GM19043 (cell line): ENCODE measurements around the gene PAX9.

Experiments used
- ATAC-seq: cut with Tn5 transposase; IDR thresholded peaks from one replicate; pipeline ENCODE4 v1.9.1; 2021; ENCODE audit warnings: low read depth; ENCODE audit not compliant: unreplicated experiment

PAX9 gene

GRCh38 chr14:36655963-36656686 lies 5.5 kb upstream of the PAX9 start:
- ATAC-seq: no peak

GRCh38 chr14:36656687-36657398 lies 4.8 kb upstream of the PAX9 start:
- ATAC-seq: no peak

DNA sequence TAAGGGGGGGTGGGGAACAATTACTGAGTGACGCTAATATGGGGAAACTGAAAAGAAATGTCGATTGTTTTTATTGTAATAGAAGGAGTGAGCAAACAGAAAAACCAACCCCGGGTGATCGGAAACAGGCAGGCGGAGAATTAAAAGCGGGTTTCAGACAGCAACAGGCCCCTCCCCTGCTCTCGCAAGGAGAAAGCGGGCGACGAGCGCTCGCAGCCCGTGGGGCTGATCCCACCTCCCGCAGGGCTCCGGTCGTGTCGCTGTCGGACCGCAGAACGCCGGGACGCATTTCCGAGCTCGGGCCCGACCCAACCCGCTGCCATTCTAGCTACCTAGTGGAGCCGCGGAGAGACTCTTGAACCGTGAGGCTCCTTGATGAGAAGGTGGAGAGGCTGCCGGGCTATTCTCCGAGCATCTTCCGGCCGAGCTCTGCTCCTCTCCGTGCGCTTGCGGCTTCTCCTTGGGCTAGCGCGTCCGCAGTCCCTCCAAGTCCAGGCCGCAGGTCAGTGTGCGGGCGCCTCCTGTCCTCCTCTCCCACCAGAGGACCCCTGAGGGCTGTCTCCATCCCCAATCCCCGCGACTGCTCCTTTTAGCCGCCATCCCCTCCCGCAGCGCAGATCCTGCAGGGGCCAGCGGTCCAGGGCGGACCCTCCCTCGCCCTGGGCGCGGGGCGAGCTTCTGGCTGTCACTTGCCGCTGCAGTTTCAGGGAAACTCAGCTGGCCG lies 4.1 kb upstream of the PAX9 start:
- no peak for ATAC-seq

DNA sequence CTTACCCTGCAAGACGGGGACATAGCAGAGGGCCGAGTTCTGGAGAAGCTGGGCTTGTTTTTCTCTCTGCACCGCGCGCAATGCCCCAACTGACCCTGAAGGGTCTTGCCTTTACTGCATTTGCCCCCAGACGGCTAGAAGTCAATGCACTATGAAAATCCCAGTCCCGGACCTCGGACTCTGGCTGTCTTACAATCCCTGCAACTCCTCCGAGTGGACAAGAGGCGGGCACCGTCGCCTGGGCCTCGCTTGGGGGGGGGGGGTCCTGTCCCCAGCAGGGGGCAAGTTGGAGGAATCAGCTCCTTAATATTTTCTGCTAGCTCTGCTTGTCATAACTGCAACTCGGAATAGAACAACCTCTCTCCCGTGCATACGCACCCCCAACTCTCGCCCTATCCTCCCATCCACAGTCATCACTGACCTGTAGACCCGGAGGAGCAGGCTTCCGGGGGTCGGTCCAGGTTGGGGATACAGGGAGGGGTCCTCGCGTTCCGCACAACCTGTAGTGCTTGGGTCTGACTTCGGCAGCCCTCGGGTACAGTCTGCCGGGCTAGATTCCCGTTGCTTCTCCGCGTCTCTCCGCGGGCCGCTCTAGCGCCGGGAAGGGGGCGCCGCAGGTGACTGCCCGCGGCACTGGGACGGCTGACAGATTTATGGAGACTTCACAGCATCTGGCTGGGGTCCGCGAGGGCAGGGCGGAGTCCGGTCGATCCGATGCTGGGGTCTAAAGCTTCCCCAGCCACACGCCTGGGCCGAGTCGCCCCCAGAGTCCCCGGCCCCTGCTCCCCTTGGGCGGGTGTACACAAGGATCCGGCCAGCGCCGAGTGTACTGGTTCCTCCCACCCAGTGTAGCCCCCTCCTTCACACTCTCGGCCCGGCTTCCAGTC lies 3.3 kb upstream of the PAX9 start:
- ATAC-seq: no peak

DNA sequence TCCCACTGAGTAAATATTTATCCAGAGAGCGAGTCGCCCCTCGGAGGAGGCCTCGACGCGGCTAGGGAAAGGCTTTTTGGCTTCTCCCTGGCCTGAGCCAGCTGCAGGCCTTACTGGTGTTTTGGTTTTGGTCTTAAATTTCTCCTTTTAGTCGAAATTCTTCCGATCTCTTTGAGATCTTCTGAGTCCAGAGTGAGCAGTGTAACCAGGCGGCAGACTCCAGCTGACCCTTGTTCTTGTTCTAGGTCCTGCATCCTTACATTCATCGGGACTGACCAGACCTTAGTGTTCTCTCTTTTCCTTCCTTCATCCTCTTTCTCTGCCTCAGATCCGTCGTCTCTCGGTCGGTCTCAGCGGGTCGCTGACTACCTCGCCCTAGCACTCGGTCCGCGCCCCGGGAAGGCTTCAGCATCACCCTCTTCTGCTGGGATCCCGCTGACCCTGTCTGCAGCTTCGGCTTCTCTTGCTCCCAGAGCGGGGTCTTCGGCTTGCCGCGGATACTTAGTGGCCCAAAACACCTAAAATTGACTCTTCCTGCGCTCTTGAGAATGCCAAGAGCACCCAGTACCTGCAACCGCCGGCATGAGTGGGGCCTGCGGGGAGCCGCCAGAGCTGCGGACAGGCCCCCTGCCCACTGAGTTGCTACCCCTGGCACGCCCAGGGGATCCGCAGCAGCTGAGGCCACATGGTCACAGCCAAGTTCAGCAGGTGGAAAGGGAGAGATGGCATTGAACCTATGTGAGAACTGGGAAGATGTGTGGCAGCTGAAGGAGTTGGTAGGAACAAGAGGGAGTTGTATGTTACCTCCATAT lies 2.4 kb upstream of the PAX9 start:
- ATAC-seq: no peak

DNA sequence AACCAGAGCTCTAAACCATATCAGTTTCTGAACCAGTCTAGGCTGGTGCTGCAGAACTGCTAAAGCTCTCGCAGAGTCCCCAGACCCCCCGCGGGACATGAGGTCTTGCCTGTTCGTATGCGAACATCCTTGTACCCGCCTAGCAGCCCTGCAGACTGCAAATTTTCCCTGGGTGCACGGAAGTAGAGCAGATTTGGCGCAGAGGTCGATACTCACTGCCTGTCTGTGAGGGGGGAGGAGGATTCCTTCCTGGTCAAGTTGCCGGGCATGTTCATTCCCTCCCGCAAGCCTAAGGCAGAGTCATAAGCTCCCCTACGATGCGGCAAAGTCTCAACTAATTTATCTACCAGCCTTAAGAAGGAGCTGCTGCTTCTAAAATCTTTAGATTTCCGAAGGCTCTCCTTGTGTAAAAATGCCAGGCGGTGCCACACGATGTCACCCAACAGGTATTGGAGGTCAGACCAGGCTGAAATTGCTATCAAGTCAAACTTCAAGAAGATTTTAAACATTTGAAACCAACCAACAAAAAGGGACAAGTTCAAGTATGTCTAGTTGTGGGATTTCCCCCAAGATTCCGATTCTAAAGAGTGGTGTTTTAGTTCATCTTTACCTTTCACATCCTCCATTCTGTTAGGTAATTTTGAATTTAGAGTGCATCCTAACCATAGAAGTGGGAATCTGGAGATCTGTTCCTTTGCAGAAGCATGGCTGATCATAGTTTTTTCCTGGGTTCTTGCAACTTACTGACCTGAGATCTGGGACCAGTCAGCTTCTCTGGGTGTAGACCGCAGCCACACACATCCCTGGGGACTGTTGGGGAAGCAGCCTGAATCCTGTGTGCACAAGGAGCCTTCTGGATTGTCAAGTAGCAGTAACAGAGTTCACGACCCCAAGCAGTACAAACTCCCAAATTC lies 1.6 kb upstream of the PAX9 start:
- no peak for ATAC-seq

- ATAC-seq: no peak
These were observed 739 bp upstream of the PAX9 start for GRCh38 chr14:36660736-36661505.

DNA sequence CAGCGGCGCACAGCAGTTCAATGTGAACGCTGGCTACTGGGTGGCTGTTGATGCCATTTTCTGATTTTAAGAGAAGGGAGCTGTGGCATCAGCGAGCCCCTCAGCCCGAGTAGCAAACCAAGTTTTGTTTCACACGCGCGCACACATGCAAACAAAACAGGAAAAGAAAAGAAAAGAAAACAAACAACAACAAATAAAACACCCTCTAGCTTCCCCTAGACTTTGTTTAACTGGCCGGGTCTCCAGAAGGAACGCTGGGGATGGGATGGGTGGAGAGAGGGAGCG lies 540 bp downstream of the PAX9 start:
- ATAC-seq: no peak

DNA sequence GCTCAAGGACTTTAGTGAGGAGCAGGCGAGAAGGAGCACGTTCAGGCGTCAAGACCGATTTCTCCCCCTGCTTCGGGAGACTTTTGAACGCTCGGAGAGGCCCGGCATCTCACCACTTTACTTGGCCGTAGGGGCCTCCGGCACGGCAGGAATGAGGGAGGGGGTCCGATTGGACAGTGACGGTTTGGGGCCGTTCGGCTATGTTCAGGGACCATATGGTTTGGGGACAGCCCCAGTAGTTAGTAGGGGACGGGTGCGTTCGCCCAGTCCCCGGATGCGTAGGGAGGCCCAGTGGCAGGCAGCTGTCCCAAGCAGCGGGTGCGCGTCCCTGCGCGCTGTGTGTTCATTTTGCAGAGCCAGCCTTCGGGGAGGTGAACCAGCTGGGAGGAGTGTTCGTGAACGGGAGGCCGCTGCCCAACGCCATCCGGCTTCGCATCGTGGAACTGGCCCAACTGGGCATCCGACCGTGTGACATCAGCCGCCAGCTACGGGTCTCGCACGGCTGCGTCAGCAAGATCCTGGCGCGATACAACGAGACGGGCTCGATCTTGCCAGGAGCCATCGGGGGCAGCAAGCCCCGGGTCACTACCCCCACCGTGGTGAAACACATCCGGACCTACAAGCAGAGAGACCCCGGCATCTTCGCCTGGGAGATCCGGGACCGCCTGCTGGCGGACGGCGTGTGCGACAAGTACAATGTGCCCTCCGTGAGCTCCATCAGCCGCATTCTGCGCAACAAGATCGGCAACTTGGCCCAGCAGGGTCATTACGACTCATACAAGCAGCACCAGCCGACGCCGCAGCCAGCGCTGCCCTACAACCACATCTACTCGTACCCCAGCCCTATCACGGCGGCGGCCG lies 1.1 kb downstream of the PAX9 start:
- ATAC-seq: no peak

DNA sequence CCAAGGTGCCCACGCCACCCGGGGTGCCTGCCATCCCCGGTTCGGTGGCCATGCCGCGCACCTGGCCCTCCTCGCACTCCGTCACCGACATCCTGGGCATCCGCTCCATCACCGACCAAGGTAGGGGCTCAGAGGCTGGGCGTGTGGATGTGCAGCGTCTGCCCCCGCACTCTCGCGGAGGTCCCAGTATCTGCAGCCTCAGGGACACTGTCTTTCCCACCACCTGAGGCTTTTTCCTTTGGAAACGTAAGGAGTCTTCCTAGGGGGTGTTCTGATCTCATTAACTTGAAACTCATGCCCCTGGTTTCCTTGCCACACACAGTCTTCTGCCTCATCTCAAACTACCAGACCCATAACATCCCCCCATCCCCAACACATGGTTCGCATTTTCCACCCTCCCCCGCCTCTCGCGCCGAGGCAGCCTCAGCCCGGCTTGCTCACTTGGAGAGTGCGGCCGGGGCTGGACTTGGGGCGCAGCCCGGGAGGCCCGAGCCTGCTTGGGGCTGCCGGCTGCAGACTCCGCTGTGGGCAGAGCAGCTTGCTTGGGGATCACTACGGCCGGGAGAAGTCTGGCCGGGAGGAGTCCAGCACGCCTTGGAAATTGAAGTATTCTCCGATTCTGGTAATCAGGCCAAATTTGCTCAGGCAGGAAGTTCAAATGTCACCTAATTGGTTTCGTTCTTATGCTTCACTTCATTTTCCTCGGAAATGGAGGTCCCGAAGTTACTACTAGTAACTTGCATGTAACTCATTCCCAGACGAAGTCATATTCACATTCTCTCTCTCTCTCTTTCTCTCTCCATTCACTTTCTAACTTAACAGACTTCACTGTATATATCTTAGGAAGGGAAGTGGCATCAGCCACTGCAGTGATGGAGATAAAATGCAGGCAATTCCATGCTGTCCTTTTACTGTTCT lies 2.0 kb downstream of the PAX9 start:
- ATAC-seq: no peak

DNA sequence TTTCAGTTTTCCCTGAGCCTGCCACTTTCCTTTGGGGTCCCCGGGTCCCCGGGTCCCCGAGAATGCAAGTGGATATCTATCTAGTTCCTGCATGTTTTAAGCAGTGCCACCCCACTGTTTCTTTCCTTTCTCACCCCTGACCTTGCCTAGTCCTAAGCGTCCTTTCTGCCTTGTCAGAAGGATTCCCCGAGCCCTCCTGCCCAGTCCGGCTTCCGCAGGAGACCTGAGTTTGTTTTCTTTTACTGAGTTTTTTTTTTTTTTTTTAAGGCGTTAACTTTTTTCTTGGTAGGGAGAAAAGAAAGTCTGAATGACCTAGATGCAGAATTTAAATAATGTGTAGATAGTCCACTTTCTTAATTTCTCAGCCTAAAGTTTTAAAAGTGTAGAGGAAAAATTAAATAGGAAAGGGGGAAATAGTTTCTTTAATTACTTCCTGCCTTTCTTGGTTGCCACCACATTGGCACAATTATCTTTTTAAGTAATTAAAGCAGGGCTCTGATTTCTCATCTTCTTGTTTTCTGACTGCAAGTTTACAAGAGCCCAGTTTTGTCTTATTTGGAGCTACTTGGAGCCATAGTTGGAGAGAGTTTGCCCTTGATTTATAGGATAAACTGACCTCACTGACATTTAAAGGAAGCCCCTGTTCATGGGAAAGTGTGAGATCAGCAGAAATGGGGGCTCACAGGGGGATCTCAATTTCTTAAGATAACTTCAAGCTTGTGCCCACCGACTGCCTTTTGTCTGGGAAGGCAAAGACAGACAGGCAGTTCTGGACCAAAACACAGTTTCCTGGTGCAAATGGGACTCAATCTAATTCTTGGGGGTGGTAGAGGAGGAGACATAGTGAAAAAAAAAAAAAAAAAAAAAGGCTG lies 2.9 kb downstream of the PAX9 start:
- no peak for ATAC-seq

- ATAC-seq: no peak
These were observed 4.3 kb downstream of the PAX9 start for GRCh38 chr14:36665887-36666415.

DNA sequence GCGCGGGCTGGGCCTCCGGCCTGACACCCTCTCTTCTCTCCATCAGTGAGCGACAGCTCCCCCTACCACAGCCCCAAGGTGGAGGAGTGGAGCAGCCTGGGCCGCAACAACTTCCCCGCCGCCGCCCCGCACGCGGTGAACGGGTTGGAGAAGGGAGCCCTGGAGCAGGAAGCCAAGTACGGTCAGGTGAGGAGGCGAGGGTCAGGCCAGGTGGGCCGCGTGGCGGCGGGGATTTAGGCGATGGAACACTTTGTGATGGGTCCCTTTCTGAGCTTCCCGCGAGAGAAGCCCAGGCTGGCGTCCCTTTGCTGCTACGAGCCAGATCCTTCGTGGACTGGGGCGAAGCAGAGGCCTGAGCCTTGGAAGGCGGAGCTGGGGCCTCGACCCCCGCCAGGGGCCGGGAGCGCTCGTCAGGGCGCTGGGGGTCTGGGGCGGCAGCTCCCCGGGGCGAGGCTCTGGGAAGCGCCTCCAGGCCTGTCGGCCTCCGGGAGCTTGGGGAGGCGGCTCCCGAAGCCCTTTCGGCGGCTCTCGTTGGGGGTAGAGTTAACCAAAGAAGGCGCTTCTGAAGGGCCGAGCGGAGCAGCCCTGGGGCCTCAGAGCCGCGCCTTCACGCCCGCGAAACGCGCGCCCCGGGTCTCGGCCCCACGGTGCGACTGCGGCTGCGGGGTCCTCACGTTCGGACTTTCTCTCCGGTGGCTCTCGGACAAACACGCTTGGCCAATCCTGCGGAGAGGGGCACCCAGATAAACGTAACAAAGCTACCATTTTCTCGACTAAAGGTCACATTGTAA lies 5.0 kb downstream of the PAX9 start:
- no peak for ATAC-seq

DNA sequence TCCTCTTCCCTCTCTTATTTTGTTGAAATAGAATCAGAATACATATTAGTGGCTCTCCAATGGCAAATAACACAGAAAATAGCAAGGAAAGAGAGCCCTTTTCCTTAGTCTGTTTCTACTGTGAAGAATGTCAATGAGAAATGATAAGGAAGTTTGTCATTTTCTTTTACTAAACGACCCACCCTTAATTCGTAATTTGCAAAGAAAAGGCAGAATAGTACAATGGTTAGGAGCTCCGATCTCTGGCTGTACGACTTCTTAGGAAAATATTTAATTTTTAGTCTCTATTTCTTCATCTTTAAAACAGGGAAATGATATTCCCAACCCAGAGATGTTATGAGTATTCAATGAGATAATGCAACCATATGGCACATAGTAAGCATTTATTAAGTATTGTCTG lies 6.0 kb downstream of the PAX9 start:
- no peak for ATAC-seq
